NB4 (cell line): ENCODE results near the gene DLG2.

Experiments
- DNase-seq: peaks from one replicate; pipeline ENCODE4 v3.0.0; 2010; ENCODE audit warnings: low read depth
- H3K4me3 ChIP-seq: one replicate; pipeline ENCODE4 v1.5.1; 2011; ENCODE audit warnings: mild to moderate bottlenecking, low read depth, low read length, moderate library complexity
- MYC ChIP-seq: IDR thresholded peaks from 2 replicates; pipeline ENCODE4 v1.6.1; 2011; ENCODE audit warnings: low read depth, low read length
- POLR2A ChIP-seq: IDR thresholded peaks from 2 replicates; pipeline ENCODE4 v1.6.1; 2011; ENCODE audit warnings: mild to moderate bottlenecking; ENCODE audit not compliant: insufficient read length; ENCODE audit errors: extremely low read depth
- TF ChIP-seq, protein P1 (sequence below): IDR thresholded peaks from one replicate; pipeline ENCODE4 v1.5.1; 2012; ENCODE audit warnings: low read depth, low read length
- TF ChIP-seq, protein P2 (sequence below): IDR thresholded peaks from 2 replicates; pipeline ENCODE4 v1.6.1; 2011; ENCODE audit warnings: low read depth, low read length

Gene DLG2

DNA sequence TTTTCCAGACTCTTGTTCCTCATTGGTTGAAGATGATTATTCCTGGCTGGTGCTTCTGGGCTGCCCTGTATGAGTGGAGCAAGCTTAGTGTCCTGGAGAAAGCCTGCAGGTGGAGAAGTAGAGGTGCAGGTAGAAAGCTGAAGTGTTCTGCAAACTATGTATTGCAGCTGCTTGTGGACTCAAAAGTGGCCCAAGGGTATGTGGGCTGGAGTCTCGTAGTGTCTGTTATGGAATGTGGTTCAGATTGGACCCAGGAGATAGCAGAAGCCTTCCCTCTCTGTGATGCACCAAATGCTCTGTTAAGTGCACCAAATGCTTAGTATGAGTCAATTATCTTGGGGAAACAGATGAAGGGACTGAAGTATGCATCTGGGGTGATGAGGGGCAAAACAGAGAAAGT lies 2218.2 kb downstream of the DLG2 start:
- TF ChIP-seq MYC (no peak), POLR2A (no peak)
- TF ChIP-seq, protein P1, sequence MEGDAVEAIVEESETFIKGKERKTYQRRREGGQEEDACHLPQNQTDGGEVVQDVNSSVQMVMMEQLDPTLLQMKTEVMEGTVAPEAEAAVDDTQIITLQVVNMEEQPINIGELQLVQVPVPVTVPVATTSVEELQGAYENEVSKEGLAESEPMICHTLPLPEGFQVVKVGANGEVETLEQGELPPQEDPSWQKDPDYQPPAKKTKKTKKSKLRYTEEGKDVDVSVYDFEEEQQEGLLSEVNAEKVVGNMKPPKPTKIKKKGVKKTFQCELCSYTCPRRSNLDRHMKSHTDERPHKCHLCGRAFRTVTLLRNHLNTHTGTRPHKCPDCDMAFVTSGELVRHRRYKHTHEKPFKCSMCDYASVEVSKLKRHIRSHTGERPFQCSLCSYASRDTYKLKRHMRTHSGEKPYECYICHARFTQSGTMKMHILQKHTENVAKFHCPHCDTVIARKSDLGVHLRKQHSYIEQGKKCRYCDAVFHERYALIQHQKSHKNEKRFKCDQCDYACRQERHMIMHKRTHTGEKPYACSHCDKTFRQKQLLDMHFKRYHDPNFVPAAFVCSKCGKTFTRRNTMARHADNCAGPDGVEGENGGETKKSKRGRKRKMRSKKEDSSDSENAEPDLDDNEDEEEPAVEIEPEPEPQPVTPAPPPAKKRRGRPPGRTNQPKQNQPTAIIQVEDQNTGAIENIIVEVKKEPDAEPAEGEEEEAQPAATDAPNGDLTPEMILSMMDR = no peak
- TF ChIP-seq, protein P2, sequence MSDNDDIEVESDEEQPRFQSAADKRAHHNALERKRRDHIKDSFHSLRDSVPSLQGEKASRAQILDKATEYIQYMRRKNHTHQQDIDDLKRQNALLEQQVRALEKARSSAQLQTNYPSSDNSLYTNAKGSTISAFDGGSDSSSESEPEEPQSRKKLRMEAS = no peak
- DNase-seq = no peak

More for the DNA sequence above, 2218.2 kb downstream of the DLG2 start:
- no peak overlapping the region for H3K4me3 ChIP-seq
